AG09309 (cell line): ENCODE results near the gene MID1.
"Not testable (repeated sequence)": the region's sequence is repeated elsewhere in the genome, so short reads cannot be mapped to it uniquely, and the experiment has no call there.

Experiments
- DNase-seq: peaks from one replicate; pipeline ENCODE4 v3.0.0-alpha.2; 2010; ENCODE audit warnings: low read depth
- H3K4me3 ChIP-seq: 2 replicates; pipeline ENCODE4 v1.5.1; 2011; ENCODE audit warnings: mild to moderate bottlenecking, low read depth, low read length, moderate library complexity; ENCODE audit not compliant: control insufficient read depth
- CTCF ChIP-seq: IDR thresholded peaks from 2 replicates; pipeline ENCODE4 v1.5.1; 2011; ENCODE audit warnings: mild to moderate bottlenecking, low read depth, low read length, inconsistent platforms; ENCODE audit not compliant: insufficient read depth, control insufficient read depth; ENCODE audit errors: missing control alignments

The MID1 gene

GRCh38 chrX:10598540-10598939, 21.8 kb downstream of the MID1 start:
- TF ChIP-seq CTCF, result no peak
- H3K4me3 ChIP-seq, result no peak overlapping the region
- no peak for DNase-seq

GRCh38 chrX:10597871-10598270, 22.5 kb downstream of the MID1 start:
- DNase-seq, result no peak
- peak; percentile 68 for TF ChIP-seq CTCF
- no peak overlapping the region for H3K4me3 ChIP-seq

GRCh38 chrX:10591363-10592335, 28.7 kb downstream of the MID1 start:
- H3K4me3 ChIP-seq, result no peak overlapping the region
- no peak for DNase-seq
- TF ChIP-seq CTCF, result no peak

- not testable (repeated sequence) for DNase-seq, H3K4me3 ChIP-seq
Measured at GRCh38 chrX:10589787-10590186, 30.6 kb downstream of the MID1 start.

- DNase-seq, result no peak
- no peak overlapping the region for H3K4me3 ChIP-seq
- no peak for TF ChIP-seq CTCF
Measured at GRCh38 chrX:10589098-10589497, 31.3 kb downstream of the MID1 start.

- H3K4me3 ChIP-seq, DNase-seq: not testable (repeated sequence)
Measured at GRCh38 chrX:10584882-10585281, 35.5 kb downstream of the MID1 start.

- H3K4me3 ChIP-seq, result no peak overlapping the region
- TF ChIP-seq CTCF, result no peak
- no peak for DNase-seq
Measured at GRCh38 chrX:10582945-10583344, 37.4 kb downstream of the MID1 start.
